Loucy (cell line): Measurements from ENCODE around the gene CPEB3.

Source experiments
- H2AFZ ChIP-seq: fragments of 200-600 bp; sonication (generic); 2 replicates; pipeline ENCODE4 v1.6.0; 2016; ENCODE audit warnings: antibody characterized with exemption, mild to moderate bottlenecking, low read length, moderate library complexity
- H3F3A ChIP-seq: fragments of 200-600 bp; 2 replicates; pipeline ENCODE4 v1.6.0; 2016; ENCODE audit warnings: antibody characterized with exemption, low read depth, mild to moderate bottlenecking
- H3K27me3 ChIP-seq: fragments of 200-600 bp; sonication (generic); 2 replicates; pipeline ENCODE4 v1.6.1; 2014; ENCODE audit warnings: low read length, mild to moderate bottlenecking; ENCODE audit not compliant: insufficient read depth, poor library complexity, severe bottlenecking
- H3K36me3 ChIP-seq: fragments of 200-600 bp; sonication (generic); 2 replicates; pipeline ENCODE4 v1.6.1; 2016; ENCODE audit warnings: low read length; ENCODE audit not compliant: insufficient read depth
- H3K4me1 ChIP-seq: fragments of 200-600 bp; sonication (generic); 2 replicates; pipeline ENCODE4 v1.5.1; 2014; ENCODE audit warnings: low read length, mild to moderate bottlenecking; ENCODE audit not compliant: insufficient read depth, poor library complexity, severe bottlenecking
- H3K4me2 ChIP-seq: fragments of 200-600 bp; sonication (generic); 2 replicates; pipeline ENCODE4 v1.6.0; 2014; ENCODE audit warnings: antibody characterized with exemption, low read length, low read depth, mild to moderate bottlenecking; ENCODE audit not compliant: poor library complexity, severe bottlenecking
- H3K4me3 ChIP-seq: fragments of 200-600 bp; sonication (generic); 2 replicates; pipeline ENCODE4 v1.5.1; 2014; ENCODE audit warnings: low read length, mild to moderate bottlenecking, mixed read lengths; ENCODE audit not compliant: poor library complexity, severe bottlenecking
- H3K79me2 ChIP-seq: fragments of 200-600 bp; sonication (generic); 2 replicates; pipeline ENCODE4 v1.6.1; 2014; ENCODE audit warnings: low read length; ENCODE audit not compliant: insufficient read depth
- H3K9ac ChIP-seq: fragments of 200-600 bp; sonication (generic); 2 replicates; pipeline ENCODE4 v1.6.0; 2014; ENCODE audit warnings: mild to moderate bottlenecking, low read depth, low read length, moderate library complexity; ENCODE audit not compliant: poor library complexity, severe bottlenecking
- H3K9me2 ChIP-seq: fragments of 200-600 bp; sonication (generic); replicated peaks from 2 replicates; pipeline ENCODE4 v1.6.1; 2016; ENCODE audit warnings: low read depth, low read length, mixed read lengths
- H3K9me3 ChIP-seq: fragments of 200-600 bp; sonication (generic); 2 replicates; pipeline ENCODE4 v1.6.1; 2014; ENCODE audit warnings: mild to moderate bottlenecking, antibody characterized with exemption, low read length, low read depth; ENCODE audit not compliant: insufficient read depth
- H4K20me1 ChIP-seq: fragments of 200-600 bp; sonication (generic); 2 replicates; pipeline ENCODE4 v1.6.0; 2014; ENCODE audit warnings: antibody characterized with exemption, low read length, mild to moderate bottlenecking; ENCODE audit not compliant: insufficient read depth, poor library complexity, severe bottlenecking
- CTCF ChIP-seq: fragments of 200-600 bp; sonication (generic); conservative IDR thresholded peaks from 2 replicates; pipeline ENCODE4 v1.5.1; 2014; ENCODE audit warnings: mild to moderate bottlenecking, antibody characterized with exemption, low read length
- EZH2phosphoT487 ChIP-seq: fragments of 200-600 bp; IDR thresholded peaks from 2 replicates; pipeline ENCODE4 v1.6.1; 2018; ENCODE audit warnings: antibody characterized with exemption, mild to moderate bottlenecking, moderate library complexity, borderline replicate concordance

The CPEB3 gene

GRCh38 chr10:92103376-92104090 is 187.3 kb downstream of the CPEB3 start:
- no peaks in the 10 kb centered on the region for H3K27me3 ChIP-seq
- H3F3A ChIP-seq: no peaks in the 10 kb centered on the region
- H3K9ac ChIP-seq: no peak overlapping the region
- H3K4me2 ChIP-seq: no peak overlapping the region
- H3K36me3 ChIP-seq: no peaks in the 10 kb centered on the region
- TF ChIP-seq EZH2phosphoT487 (no peak), CTCF (no peak)
- H4K20me1 ChIP-seq: no peaks in the 10 kb centered on the region
- H3K9me3 ChIP-seq: no peaks in the 10 kb centered on the region
- peaks cover 32% of the 10 kb centered on the region for H3K4me1 ChIP-seq
- no peak overlapping the region for H3K4me3 ChIP-seq
- H3K79me2 ChIP-seq: no peaks in the 10 kb centered on the region
- H3K9me2 ChIP-seq: no peaks in the 10 kb centered on the region
- no peak overlapping the region for H2AFZ ChIP-seq

- H3K9me2 ChIP-seq: no peaks in the 10 kb centered on the region
- no peak overlapping the region for H2AFZ ChIP-seq
- no peaks in the 10 kb centered on the region for H3K79me2 ChIP-seq
- H4K20me1 ChIP-seq: no peaks in the 10 kb centered on the region
- TF ChIP-seq CTCF (no peak), EZH2phosphoT487 (no peak)
- H3K4me1 ChIP-seq: peaks cover 32% of the 10 kb centered on the region
- H3K9me3 ChIP-seq: no peaks in the 10 kb centered on the region
- no peak overlapping the region for H3K4me3 ChIP-seq
- H3K36me3 ChIP-seq: no peaks in the 10 kb centered on the region
- peak overlapping the region; percentile 60 for H3K4me2 ChIP-seq
- no peaks in the 10 kb centered on the region for H3K27me3 ChIP-seq
- no peak overlapping the region for H3K9ac ChIP-seq
- no peaks in the 10 kb centered on the region for H3F3A ChIP-seq
Measured at GRCh38 chr10:92102601-92103213, 188.2 kb downstream of the CPEB3 start.

GRCh38 chr10:92094960-92095359 is 195.9 kb downstream of the CPEB3 start:
- Histone ChIP-seq H4K20me1 (no peaks in the 10 kb centered on the region), H3K9me2 (no peaks in the 10 kb centered on the region), H3K4me2 (no peak overlapping the region), H3K9me3 (no peaks in the 10 kb centered on the region), H3K36me3 (no peaks in the 10 kb centered on the region), H3K4me1 (no peaks in the 10 kb centered on the region), H2AFZ (no peak overlapping the region), H3F3A (no peaks in the 10 kb centered on the region), H3K79me2 (no peaks in the 10 kb centered on the region), H3K27me3 (no peaks in the 10 kb centered on the region), H3K4me3 (no peak overlapping the region), H3K9ac (no peak overlapping the region)
- TF ChIP-seq EZH2phosphoT487: no peak
- no peak for TF ChIP-seq CTCF
